Inflammatory macrophage treated with lipopolysaccharide for 1 hour (primary cell): Measurements from ENCODE around the gene PRR14.
"Not testable (repeated sequence)": the region's sequence is repeated elsewhere in the genome, so short reads cannot be mapped to it uniquely, and the experiment has no call there.

Experiments used
- DNase-seq, 2 donors: peaks; one replicate each; pipeline ENCODE4 v3.0.0-alpha.2; 2020 to 2022

Gene PRR14

DNA sequence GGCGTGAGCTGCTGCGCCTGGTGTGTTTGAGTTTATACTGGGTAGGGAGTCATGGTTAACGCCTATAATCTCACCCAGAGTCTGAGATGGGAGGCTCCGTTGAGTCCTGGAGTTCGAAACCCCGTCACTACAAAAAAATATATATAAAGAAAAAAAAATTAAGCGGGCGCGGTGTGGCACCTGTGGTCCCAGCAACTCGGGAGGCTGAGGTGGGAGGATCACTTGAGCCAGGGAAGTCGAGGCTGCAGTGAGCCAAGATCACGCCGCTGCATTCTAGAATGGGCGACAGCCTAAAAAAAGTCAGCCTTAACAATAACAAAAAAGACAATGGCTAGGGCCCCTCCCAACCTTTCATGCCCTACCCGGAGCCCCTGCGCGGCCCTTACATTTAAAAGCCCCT, 17.2 kb upstream of the PRR14 start:
- no peak for DNase-seq

DNA sequence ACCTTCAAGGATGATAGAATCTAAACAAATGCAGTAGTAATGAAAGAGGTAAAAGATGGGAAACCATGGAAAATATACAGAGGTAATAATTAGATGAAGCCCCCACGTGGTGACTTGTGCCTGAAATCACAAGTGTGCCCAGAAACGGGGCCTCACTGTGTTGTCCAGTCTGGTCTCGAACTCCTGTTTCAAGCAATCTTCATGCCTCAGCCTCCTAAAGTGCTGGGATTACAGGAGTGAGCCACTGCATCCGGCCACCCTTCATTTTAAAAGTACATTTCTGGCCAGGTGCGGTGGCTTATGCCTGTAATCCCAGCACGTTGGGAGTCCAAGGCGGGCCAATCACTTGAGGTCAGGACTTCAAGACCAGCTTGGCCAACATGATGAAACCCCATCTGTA, 14.2 kb upstream of the PRR14 start:
- DNase-seq, result no peak

DNA sequence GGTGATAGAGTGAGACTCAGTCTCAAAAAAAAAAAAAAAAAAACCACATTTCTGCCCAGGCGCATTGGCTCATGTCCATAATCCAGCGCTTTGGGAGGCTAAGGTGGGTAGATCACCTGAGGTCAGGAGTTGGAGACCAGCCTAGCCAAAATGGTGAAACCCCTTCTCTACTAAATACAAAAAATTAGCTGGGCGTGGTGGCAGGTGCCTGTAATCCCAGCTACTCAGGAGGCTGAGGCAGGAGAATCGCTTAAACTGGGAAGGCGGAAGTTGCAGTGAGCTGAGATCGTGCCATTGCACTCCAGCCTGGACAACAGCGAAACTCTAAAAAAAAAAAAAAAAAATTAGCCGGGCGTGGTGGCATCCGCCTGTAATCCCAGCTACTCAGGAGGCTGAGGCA, 13.6 kb upstream of the PRR14 start:
- not testable (repeated sequence) for DNase-seq

DNA sequence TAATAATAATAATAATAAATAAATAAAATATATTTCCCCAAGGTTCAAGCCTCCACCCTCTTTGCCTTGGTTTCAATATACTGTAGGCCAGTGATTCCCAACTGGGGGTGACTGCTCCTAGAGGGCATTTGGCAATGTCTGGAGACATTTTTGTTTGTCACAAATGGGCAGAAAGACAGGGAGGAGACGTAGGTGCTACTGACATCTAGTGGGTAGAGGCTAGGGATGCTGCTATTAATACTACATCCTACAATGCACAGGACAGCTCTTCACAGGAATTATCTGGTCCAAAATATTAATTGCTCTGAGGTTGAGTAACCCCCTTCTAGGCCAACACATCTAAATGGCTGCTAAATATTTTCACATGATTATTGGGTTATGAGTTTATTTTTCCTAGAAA, 12.8 kb upstream of the PRR14 start:
- DNase-seq, result peak; percentile 59 to 65

DNA sequence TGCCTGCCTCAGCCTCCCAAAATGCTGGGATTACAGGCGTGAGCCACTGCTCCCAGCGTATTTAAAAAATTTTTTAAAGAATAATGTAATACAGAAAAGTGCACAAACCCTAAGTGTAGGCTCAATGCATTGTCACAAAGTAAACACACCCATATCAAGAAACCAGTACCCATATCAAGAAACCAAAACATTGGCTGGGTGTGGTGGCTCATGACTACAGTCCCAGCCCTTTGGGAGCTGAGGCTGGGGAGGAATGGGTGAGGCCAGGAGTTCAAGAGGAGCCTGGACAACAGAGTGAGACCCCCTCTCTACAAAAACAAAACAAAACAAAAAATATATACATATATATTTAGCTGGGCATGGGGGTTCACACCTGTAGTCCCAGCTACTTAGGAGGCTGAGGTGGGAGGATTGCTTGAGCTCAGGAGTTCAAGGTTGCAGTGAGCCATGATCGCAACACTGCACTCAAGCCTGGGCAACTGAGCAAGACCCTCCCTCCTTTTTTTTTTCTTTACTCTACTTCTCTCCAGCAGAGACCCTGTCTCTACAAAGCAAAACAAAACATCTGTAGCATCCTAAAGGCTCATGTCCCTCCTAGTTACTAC, 9.3 kb upstream of the PRR14 start:
- no peak for DNase-seq

DNA sequence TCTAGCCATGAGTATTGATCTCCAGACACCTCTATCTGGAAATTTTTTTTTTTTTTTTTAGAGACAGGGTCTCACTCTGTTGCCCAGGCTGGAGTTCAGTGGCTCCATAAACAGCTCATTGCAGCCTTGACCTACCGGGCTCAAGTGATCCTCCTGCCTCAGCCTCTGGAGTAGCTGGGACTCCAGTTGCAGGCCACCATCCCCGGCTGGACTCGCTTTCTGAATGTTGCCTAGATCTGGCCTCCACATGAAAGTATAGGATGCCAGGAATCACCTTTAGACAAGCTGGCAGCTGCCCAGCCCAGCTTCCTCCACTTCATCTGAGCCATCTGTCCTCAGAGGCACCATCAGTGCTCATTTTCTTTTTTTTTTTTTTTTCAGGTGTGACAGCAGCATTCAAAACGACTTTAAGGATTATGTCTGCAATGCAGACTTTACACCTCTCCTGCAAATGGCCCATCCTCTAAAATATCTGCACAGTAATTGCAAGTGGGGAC, 6.4 kb upstream of the PRR14 start:
- no peak for DNase-seq

DNA sequence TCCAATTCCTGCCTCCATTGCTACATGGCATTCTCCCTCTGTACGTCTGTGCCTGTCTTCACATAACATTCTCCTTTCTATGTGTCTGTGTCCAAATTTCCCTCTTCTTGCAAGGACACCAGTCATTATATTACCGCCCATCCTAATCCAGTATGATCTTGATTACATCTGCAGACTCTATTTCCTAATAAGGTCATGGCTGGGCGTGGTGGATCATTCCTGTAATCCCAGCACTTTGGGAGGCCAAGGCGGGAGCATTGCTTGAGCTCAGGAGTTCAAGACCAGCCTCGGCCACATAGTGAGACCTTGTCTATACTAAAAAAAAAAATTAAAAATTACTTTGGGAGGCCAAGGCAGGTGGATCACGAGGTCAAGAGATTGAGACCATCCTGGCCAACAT, 5.0 kb upstream of the PRR14 start:
- DNase-seq, result no peak

DNA sequence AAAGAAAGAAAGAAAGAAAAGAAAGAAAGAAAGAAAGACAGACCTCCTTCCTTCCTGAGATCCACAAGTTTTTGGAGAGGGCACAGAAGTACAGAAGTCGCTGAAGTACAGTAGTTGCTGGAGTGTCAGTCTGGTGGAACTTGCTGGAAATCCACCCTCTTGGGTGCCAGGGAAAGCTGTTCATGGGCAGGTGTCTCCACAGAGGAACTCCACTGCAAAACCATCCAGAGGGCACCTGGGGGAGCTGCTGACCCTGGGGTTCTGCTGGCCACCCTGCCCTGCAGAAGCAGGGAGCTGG, 3.5 kb upstream of the PRR14 start:
- no peak for DNase-seq

DNA sequence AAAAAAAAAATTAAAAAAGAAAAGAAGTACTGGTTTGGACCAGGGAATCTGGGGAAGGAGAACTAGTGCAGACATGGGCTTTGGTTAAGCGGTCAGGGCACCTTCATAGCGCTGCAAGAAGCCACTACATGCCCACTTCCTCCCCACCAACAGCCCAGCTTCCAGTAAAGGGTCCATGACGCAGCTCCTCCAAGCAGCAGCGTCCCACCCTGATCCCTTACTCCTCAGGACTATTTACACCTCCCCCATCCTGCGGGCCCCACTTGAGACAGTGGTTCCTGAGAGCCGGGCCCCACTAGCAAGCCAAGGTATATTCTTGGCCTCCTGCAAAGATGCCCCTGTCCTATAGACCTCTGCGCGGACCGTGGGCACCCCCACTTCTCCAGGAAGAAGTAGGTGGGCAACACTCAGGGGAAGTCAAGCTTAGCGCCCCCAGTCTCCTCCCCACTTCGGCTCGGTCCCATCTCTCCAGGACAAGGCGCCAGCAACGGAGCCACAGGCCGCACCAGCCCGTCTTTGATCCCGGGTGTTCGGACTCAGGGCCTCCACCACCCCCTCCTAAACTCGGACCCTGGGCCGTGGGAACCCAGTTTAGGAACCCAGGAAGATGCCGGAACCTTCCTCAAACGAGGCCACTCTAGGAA, 913 bp upstream of the PRR14 start:
- no peak for DNase-seq

DNA sequence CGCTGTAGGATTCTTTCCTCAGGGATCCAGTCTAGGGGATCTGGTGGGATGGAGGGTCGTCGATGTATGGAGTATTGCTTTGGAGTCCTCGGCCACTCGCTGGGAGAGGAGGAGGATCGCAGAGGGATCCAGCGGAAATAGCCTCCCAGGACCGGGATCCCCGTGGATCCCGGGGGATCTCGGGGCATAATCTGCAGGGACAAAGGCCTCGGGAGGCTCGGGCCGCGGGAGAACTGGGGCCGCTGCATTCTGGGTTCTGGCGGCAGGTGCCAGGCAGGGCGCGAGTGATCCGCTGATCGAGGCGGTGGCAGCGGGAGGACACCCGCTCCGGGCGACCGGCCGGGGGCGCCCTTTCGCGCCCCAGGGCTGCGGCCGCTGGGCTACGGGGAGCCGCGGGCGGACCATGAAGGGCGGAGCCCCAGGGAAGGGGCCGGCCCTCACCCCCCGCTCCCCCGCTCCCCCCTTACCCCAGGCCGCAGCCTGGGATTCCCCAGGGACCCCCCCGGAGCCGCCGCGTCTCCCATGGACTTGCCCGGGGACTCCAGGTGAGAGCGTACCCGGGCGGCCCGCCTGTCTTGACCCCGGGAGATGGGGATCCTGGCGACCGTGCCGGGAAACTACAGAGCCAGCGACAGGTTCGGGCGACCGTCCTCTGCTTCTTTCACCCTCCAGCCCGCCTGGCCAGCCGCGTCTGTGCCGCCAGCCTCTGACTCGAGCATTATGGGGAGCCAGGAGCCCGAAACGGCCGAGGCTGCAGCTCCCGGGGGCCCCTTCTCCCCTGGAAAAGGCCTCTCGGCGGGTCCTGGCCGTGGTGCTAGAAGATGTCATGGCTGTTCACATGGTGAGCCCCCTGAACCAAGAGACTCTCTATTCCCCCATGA, 604 bp downstream of the PRR14 start:
- DNase-seq, result peak; percentile 74 to 80

DNA sequence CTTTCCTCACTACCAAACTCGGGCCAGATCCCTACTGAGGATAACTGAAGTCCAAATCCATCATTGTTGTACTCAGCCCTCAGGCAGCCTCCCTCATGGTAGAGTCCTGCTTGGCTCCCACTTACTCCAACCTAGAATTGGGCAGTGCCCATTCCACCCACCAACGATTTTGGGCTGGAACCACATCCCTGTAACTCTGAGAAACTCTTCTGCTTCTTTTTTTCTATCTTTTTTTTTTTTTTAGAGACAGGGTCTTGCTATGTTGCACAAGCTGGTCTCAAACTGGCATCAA, 1.2 kb downstream of the PRR14 start:
- DNase-seq, result no peak

DNA sequence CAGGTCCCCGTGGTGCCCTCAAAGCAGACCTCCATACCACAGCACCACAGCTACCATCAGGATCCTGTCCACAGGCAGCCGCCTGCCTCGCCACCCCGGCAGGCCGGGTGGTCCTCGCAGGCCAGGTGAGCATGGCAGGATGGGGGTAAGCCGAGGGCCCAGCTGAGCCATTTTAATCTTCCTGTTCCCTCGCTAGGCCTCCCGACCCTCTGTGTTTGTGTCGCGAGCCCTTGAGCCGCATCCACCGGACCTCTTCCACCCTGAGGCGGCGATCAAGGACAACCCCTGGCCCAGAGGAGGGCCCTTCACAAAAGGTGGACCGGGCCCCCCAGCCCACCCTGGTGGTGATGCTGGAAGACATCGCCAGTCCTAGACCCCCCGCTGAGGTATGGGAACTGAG, 2.0 kb downstream of the PRR14 start:
- DNase-seq, result no peak

DNA sequence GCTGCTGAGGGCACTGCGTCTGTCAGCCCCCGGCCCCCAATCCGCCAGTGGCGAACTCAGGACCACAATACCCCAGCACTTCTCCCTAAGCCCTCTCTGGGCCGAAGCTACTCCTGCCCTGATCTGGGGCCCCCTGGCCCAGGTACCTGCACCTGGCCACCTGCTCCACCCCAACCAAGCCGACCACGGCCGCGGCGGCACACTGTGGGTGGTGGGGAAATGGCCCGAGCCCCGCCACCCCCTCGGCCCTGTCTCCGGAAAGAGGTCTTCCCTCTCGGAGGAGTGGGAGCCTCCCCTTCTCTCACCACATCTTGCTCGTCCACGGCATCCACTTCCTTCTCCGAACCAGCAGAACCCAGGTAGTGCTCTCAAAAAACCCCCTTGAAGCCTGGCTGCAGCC, 4.1 kb downstream of the PRR14 start:
- DNase-seq, result no peak

DNA sequence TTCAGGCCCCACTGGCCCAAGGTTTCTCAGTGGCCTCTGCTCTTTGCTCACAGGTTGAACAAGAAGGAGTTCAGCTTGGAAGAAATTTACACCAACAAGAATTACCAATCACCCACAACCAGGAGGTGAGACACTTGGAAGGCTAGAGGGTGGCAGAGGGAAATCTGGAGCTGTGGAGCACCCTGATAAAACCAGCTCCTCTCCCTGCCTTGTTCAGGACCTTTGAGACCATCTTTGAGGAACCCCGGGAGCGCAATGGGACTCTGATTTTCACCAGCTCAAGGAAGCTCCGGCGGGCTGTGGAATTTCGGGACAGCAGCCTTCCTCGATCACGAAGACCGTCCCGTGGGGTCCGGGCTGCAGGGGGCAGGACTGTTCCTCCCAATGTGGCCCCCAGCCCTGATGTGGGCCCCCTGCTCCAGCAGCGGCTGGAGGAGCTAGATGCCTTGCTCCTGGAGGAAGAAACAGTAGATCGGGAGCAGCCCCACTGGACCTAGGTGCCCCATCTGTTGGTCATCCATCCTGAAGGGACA, 5.1 kb downstream of the PRR14 start:
- no peak for DNase-seq

DNA sequence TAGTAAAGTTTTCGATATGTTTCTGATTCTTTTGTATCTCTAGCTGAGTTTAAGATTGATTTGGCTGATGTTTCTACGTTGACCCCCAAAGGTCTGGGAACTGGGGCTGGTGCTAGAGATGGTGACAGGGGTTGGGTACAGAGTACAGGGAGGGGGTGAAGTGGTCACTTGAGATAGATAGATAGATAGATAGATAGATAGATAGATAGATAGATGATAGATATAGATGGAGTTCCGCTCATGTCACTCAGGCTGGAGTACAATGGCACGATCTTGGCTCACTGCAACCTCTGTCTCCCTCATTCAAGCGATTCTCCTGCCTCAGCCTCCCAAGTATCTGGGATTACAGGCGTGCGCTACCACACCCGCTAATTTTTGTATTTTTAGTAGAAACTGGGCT, 5.6 kb downstream of the PRR14 start:
- DNase-seq, result no peak

DNA sequence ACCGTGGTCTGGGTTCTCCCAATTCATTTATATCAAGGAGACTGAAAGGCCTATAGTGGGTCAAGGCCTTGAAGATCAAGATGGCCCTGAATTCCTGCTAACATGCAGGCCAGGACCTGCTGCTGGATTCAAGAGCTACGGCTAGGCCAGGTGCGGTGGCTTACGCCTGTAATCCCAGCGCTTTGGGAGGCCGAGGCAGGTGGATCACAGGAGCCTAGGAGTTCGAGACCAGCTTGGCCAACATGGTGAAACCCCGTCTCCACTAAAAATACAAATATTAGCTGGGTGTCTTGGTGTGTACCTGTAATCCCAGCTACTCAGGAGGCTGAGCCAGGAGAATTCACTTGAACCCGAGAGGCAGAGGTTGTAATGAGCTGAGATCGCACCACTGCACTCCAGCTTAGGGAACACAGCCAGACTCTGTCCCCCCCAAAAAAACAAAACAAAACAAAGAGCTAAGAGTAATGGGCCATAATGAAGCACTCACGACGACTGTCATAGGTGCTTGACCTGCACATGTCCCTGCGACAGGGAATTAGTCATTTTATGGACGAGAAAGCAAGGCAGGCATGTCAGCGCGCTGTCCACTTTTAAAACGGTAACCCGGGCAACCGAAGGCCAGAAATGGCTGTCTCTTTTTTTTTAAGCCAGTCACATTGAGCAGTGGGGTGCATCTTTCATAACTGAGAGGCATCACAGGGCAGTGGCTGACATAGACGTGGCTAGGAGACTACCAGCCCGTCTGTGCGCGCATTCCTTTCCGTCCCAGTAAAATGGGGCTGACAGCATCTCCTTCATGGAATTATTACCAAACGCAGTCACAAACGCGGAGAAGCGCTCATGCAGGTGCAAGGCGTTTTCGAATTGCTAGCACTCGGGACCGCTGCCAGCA, 6.5 kb downstream of the PRR14 start:
- DNase-seq, result peak; percentile 9 to 35

DNA sequence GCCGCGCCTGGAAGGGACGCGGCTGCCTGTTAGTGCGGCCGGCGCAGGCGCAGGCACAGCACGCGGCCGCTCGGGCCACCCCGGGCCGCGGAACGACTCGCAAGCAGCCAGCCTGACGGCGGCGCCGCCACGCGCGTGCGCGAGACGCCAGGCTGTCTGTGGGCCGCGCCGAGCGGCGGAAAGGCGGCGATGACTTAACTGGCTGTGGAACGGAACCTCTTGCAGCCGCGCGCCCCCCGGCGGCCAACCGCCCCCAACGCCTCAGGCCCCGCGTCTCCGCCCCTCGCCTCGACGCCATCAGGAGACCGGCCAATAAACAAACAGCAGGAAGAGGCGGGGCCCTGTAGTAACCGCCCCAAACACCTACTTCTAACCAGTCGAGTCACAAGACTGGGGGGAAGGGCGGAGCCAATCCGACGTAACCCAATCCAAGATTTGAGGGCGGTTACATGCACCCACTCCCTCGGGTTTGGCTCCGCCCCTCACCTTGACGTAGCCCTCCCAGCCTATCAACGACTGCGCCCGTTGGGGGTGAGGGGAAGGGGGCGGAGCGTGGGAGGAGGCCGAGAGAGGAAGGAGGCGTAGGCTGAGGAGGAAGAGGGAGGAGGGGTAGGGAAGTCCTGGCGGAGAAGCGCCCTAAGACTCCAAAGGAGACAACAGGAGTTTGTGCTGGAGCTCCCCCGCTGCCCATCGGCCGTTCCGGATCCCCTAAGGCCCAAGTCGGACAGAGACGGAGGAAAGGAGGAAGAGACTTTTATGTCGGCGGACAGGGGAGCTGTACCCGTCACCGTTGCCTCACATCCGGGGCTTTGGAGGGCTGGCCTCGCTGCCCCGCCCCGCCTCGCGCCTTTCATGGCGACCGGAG, 7.3 kb downstream of the PRR14 start, which contains the start of gene FBRS:
Gene FBRS (plus strand): TSS at position 566 of the 865 bp plus-strand sequence. CDS start 1,088 bp downstream, outside the sequence.
- DNase-seq, result peak; percentile 100

DNA sequence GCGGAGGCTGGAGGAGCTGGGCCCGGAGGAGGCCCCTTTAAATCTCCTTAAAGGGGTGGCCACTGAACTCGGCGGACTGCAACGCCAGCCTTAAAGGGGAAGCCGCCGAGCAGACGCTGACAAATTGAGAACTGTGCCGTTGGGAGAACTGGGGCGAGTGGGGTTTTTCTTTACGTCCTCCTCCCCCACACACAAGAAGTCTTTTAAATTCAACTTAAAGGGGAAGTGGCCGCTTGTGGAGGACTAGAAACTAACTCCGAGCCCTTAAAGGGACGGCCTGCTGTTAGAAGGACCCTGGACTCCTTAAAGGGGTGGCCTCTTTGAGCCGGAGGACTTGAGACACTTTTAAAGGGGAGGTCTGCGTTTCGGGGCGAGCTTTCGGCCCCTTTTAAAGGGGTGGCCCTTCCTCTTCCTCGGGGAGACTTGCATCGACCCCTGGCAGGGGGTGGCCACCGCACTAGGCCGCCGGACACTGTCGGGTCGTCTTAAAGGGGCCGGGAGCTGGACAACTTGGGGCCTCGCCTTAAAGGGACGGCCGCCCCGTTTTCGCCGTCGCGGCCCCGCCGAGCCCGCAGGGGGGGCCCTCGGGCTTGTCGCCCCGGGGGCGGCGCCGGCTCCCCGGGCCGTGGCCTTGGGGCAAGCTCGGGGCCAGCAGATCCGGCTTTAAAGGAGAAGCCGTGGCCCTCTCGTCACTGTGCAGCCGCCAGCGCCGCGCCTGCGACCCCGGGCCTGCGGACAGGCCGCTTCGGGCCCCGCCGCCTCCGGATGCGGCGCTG, 8.2 kb downstream of the PRR14 start:
- peak; percentile 97 to 98 for DNase-seq

DNA sequence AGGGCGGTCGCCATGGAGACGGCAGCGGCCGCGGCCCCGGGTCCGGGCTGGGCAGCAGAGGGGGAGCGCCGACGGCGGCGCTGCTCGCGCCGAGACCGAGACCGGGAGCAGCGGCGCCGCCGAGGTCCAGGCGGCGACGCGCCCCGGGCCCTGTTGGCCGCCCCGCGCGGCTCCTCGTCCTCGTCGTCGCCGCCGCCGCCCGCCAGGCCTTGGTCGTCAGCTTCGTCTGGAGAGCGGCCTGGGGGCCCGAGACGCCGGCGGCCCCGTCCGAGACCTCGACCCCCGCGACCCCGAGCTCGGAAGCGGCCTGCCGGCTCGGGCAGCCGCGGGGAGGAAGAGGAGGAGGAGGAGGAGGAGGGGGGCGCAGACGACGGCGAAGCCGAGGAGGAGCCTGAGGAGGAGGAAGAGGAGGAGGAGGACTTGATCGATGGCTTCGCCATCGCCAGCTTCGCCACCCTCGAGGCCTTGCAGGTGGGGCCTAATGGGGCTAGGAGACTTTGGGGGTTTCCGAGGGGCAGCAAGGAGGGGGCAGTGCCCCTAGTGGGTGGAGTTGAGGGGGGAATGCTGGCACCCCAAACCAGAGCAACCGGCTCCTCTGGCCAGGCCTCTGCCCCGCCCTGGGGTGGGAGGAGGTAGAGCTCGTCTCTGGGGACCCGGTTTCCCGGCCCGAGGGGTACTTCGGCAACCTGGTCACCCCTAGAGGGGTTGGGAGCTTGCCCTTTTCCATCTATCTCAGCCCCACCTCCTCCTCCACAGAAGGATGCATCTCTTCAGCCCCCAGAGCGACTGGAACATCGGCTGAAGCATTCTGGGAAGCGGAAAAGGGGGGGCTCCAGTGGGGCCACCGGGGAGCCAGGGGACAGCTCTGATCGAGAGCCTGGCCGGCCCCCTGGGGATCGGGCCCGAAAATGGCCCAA, 9.0 kb downstream of the PRR14 start:
- no peak for DNase-seq
